HG02852 (cell line): ENCODE data around the gene IL17A.
"Not testable (repeated sequence)": the region's sequence is repeated elsewhere in the genome, so short reads cannot be mapped to it uniquely, and the experiment has no call there.

Source experiments
- ATAC-seq: cut with Tn5 transposase; IDR thresholded peaks from one replicate; pipeline ENCODE4 v1.9.1; 2021; ENCODE audit warnings: mild to moderate bottlenecking, moderate library complexity; ENCODE audit not compliant: unreplicated experiment

Gene IL17A

GRCh38 chr6:52162940-52163908, 23.0 kb upstream of the IL17A start:
- peak; percentile 43 for ATAC-seq

DNA sequence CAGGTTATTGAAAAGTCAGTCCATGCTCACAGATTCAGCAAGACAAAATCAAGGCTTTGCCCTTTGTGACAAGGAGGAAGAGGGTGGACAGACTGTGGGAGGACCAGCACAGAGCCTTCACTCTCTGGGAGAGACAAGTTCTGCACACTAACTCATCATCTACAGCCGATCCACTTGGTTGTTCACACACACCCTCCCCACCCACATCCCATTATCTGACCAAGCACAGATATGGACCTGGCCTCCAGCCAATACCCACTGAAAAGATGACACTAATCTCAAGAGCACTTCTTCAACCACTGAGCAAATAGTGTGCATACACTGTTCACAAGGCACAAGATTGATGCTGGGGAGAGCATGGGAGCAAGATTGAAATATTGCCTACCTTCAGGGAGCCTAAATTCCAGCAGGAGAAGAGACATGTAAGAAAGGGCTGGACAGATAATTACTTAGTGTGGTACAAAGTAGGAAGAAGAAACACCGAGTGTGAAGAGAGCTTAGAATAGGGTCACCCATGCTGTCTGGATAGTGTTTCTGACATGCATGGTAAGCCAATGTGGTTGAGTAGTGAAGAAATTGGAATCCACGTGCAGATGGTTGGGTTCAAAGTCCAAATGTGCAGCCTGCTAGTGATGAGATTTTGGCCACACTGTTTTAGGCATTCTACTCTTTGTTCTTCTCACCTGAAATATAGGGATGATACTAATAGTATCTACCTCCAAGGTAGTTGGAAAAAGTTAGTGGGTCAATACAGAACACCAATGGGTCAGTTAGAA, 21.7 kb upstream of the IL17A start:
- no peak for ATAC-seq

DNA sequence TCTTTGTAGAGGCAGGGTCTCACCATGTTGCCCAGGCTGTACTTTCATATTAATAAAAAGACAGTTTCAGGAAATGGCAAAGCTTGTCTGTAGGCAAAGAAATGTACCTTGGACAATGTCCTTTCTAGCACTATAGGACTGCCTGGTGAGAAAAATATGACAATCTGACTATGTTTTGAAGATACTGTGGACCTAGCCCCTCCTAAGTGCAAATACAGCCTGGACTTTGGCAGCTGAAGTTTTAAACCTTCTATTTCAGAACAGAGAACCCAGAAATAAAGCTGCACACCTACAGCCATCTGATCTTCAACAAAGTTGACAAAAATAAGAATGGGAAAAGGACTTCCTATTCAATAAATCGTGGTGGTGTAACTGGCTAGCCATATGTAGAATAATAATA, 18.9 kb upstream of the IL17A start:
- no peak for ATAC-seq

GRCh38 chr6:52168351-52168750, 17.8 kb upstream of the IL17A start:
- ATAC-seq, result not testable (repeated sequence)

- no peak for ATAC-seq
Measured at GRCh38 chr6:52174118-52174517, 12.1 kb upstream of the IL17A start.

DNA sequence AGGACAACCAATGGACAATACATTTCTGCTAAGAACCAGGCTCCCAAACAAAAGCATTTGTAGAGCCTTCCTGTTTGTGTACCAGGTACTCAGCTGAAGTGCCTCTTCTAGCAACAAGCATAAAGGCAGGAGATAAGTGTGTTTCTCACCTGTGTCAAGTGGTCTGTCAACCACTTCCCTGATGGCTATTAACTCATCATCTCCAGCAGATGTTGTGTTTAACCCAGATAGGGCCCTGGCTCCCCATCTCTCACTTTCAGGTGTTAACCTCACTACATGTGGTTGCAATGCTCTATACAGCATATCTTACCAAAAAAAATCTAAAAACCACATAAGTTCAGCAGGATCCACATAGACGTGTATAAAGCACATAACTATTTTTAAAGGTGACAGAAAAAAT, 9.6 kb upstream of the IL17A start:
- ATAC-seq, result peak; percentile 86

DNA sequence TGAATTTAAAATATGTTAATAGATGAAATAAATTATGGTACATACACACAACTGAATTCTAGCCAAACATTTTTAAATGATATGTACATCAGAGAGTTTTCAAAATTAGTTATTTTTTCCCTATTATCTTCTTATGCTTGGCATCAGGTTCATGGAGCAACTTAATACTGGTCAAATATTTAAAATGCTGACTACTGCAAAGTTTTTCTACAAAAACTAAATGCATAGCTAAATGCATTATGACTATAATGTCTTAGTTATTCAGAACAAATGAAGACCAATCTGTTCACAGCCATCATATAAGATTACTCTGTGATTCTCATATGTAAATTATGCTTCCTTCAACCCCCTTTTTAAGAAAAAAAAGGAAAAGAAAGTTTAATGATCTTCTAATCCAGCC, 8.2 kb upstream of the IL17A start:
- no peak for ATAC-seq

GRCh38 chr6:52180787-52181558, 5.2 kb upstream of the IL17A start:
- peak; percentile 67 for ATAC-seq

GRCh38 chr6:52183131-52183713, 3.0 kb upstream of the IL17A start:
- ATAC-seq, result no peak

DNA sequence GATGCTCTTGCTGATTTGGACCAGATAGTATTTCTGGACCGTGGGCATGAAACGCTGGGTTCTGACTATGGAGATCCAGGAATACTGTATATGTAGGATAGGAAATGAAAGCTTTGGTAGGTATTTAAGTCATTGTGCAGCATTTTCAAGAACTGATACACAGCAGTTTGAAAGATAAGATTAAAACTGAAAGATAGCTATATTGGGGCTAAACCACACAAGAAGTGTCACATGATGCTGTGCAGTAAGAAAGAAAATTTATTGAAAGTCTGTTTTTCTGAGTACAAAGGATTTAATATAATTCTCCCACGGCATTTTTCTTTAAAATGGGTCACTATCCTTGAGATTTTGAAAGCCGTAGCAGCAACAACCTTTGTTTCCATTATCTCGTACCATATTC, 305 bp downstream of the IL17A start:
- ATAC-seq, result peak; percentile 92

- ATAC-seq, result no peak
Measured at GRCh38 chr6:52187098-52187497, 923 bp downstream of the IL17A start.

- no peak for ATAC-seq
Measured at GRCh38 chr6:52189974-52190373, 3.8 kb downstream of the IL17A start.

- ATAC-seq, result peak; percentile 46
Measured at GRCh38 chr6:52190409-52190808, 4.2 kb downstream of the IL17A start.

DNA sequence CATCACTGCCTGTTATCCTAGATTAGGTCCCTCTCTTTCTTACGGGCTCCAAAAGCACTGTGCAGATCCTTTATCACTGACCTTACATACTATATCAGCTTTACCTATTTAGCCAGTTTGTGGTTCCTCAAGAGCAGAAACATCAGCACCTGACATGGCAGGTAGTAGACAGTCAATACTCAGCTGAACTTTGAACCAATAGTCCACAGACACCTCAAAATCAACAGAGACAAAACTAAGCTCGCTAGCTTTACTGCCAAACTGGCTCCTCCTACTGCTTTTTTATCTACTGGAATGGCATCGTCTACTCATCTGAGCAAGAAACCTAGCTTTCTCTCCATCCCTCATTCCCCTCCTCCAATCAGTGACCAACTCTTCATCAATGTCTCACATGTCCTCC, 5.6 kb downstream of the IL17A start:
- no peak for ATAC-seq

DNA sequence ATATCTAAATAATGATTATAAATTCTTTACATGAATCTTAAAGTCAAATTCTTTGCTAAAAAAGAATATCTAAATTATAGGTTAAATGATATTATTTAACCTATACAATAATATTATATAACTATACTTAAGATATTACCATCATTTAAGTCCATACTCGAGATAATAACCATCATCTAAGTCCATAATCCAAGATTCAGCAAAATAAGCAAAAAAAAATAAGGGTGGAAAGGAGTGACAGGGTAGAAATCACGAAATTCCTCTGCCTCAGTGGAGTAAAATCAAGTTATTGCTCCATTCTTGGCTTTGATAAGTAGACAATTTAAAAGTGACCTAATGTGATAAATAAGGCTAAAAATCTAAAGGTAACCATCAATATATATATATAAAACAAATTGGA, 9.7 kb downstream of the IL17A start:
- no peak for ATAC-seq

DNA sequence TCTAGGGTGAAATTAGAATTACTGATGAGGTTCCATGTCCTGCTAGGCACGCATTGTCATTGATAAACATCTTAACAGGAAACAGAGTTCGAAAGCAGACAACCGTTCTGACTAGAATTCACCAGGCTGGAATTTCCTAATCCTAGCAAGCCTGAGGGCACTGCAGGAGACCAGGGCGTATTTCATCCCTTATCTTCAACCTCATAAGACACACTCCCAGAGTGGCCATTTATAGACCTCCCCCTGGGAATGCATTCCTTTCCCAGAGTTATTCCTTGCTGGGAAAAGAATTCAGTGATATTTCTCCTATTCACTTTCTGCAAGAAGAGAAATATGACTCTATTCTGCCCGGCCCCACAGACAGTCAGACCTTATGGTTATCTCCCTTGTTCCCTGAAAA, 13.9 kb downstream of the IL17A start:
- not testable (repeated sequence) for ATAC-seq

DNA sequence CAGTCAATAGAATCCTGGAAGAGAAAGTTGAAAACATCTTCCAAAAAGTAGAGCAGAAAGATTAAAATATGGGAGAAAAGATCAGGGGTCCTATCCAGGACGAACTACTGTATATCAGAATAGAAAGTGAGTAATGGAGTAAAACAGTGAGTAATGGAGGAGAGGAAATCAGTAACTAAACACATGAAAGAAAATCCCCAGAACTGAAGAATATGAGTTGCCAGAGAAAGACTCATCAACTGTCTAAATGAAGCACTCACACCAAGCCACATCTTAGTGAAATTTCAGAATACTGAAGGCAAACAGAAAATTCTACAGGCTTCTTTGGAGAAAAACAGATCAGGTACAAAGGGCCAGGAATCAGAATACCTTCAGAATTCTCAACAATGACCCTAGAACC, 14.9 kb downstream of the IL17A start:
- no peak for ATAC-seq

DNA sequence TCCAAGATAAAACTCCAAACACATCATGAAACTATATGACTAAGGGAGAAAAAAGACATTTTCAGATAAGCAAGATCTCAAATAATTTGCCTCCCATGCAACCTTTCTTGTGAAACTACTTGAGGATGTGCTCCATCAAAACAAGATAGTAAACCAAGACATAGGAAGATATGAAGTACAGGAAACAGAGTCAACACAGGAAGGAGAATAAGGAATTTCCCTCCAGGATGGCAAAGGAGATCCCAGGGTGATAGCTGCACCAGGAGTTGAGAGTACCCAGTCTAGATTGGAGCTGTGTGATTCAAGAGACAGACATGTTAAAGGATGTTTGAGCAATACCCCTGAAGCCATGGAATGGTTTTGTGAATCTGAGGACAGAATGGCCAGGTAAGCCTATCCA, 15.3 kb downstream of the IL17A start:
- ATAC-seq, result no peak

- no peak for ATAC-seq
Measured at GRCh38 chr6:52207066-52207465, 20.9 kb downstream of the IL17A start.

DNA sequence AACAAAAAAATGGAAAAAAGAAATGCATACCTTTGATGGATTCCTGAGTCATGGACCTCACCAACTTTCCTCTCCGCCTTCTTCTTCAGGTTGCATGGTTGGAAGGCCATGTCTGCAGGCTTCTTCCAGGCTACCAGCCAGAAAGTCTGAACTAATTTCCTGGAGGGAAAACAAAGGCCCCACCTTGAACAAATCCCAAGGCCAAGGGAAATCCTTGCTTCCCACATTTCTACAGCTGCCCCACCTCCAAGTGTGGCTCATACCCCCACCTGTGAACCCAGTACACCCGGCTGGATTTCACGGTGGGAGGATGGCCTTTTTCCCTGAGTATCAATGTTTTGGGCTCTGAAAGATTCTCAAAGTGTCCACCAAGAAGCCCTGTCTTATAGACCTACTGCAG, 22.4 kb downstream of the IL17A start:
- no peak for ATAC-seq

GRCh38 chr6:52209770-52210169, 23.6 kb downstream of the IL17A start:
- ATAC-seq, result peak; percentile 57
